Liver (tissue), 2 donors: ENCODE measurements around the gene DLGAP4.

Experiments used
- FOXA1 ChIP-seq: IDR thresholded peaks from 2 replicates; pipeline ENCODE4 v1.6.1; 2016; ENCODE audit warnings: antibody characterized with exemption
- TAF1 ChIP-seq: conservative IDR thresholded peaks from 2 replicates; pipeline ENCODE4 v1.6.1; 2016; ENCODE audit warnings: antibody characterized with exemption, mild to moderate bottlenecking
- donor health status: healthy.

DNA sequence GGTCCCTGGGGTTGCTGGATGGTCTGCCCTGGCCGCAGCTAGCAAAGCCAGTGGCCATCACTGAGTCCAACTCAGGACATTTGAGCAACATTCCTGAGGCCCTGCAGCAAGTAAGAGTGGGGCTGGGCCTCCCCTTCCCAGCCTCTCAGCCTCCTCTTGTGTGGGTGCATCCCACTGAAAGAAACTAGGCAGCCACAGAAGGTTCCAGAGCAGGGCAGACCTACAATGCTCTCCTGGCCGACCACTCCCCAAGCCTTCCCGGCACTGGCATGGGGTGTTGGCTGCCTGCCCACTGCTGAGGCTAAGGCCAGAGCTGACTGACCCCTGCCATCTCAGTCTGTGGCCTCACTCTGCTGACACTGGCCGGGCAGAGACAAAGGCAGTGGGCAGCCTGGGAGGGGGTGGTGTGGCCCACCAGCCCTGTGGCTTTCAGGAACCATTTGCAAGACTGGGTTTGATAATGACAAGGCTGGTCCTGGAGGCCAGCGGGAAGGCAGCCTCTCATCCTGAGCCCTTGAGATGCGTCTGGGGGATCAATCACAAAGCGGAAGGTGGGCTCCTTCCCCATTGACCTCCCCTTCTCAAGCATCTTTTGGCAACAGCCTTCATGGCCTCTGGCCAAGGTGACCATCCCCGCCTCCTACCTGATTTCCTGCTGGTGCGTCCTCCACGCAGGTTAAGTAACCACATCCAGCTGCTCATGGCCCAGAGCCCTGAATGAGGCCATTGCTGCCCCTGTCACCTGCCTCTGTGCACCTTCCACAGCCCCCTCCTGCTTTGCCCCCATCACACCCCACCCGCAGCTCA lies 9.6 kb downstream of the DLGAP4 start:
- no peak for TF ChIP-seq TAF1
- no peak for TF ChIP-seq FOXA1
